KOPT-K1 (cell line): ENCODE results near the gene DOCK9.

Source experiments
- H3K27ac ChIP-seq: fragments of 200-600 bp; sonication (generic); 2 replicates; pipeline ENCODE4 v1.5.1; 2016; ENCODE audit warnings: antibody characterized with exemption, mild to moderate bottlenecking, low read depth, low read length; ENCODE audit not compliant: poor library complexity, severe bottlenecking
- H3K36me3 ChIP-seq: fragments of 200-600 bp; sonication (generic); 2 replicates; pipeline ENCODE4 v1.5.1; 2017; ENCODE audit warnings: antibody characterized with exemption, mild to moderate bottlenecking, low read length, moderate library complexity; ENCODE audit not compliant: insufficient read depth
- H3K9me3 ChIP-seq: fragments of 200-600 bp; sonication (generic); 2 replicates; pipeline ENCODE4 v1.5.1; 2017; ENCODE audit warnings: antibody characterized with exemption, low read length, mild to moderate bottlenecking; ENCODE audit not compliant: insufficient read depth, poor library complexity, severe bottlenecking

The DOCK9 gene

GRCh38 chr13:98988277-98988676 lies 10.4 kb upstream of the DOCK9 start:
- H3K9me3 ChIP-seq, result peaks cover 3% of the 10 kb centered on the region
- H3K27ac ChIP-seq, result no peak overlapping the region
- no peaks in the 10 kb centered on the region for H3K36me3 ChIP-seq

- H3K27ac ChIP-seq, result no peak overlapping the region
- H3K9me3 ChIP-seq, result peaks cover 3% of the 10 kb centered on the region
- no peaks in the 10 kb centered on the region for H3K36me3 ChIP-seq
Measured at GRCh38 chr13:98987275-98987674, 9.4 kb upstream of the DOCK9 start.

GRCh38 chr13:98986226-98986846 lies 8.5 kb upstream of the DOCK9 start:
- Histone ChIP-seq H3K9me3 (peaks cover 3% of the 10 kb centered on the region), H3K27ac (no peak overlapping the region), H3K36me3 (no peaks in the 10 kb centered on the region)

GRCh38 chr13:98985591-98985990 lies 7.7 kb upstream of the DOCK9 start:
- Histone ChIP-seq H3K36me3 (no peaks in the 10 kb centered on the region), H3K9me3 (peaks cover 3% of the 10 kb centered on the region), H3K27ac (no peak overlapping the region)

GRCh38 chr13:98984983-98985382 lies 7.1 kb upstream of the DOCK9 start:
- Histone ChIP-seq H3K36me3 (no peaks in the 10 kb centered on the region), H3K9me3 (peaks cover 2% of the 10 kb centered on the region), H3K27ac (no peak overlapping the region)

- no peaks in the 10 kb centered on the region for H3K9me3 ChIP-seq
- no peaks in the 10 kb centered on the region for H3K36me3 ChIP-seq
- no peak overlapping the region for H3K27ac ChIP-seq
Measured at GRCh38 chr13:98984118-98984517, 6.3 kb upstream of the DOCK9 start.

- no peaks in the 10 kb centered on the region for H3K36me3 ChIP-seq
- no peaks in the 10 kb centered on the region for H3K9me3 ChIP-seq
- no peak overlapping the region for H3K27ac ChIP-seq
Measured at GRCh38 chr13:98983182-98983581, 5.3 kb upstream of the DOCK9 start.

GRCh38 chr13:98981369-98982080 lies 3.7 kb upstream of the DOCK9 start:
- Histone ChIP-seq H3K9me3 (no peaks in the 10 kb centered on the region), H3K36me3 (no peaks in the 10 kb centered on the region), H3K27ac (peak overlapping the region; percentile 5)

GRCh38 chr13:98979012-98979660 lies 1.3 kb upstream of the DOCK9 start:
- Histone ChIP-seq H3K9me3 (no peaks in the 10 kb centered on the region), H3K36me3 (no peaks in the 10 kb centered on the region), H3K27ac (no peak overlapping the region)

GRCh38 chr13:98978280-98978679 lies 416 bp upstream of the DOCK9 start:
- Histone ChIP-seq H3K9me3 (no peaks in the 10 kb centered on the region), H3K27ac (no peak overlapping the region), H3K36me3 (no peaks in the 10 kb centered on the region)

GRCh38 chr13:98976941-98977340 lies 923 bp downstream of the DOCK9 start:
- Histone ChIP-seq H3K9me3 (no peaks in the 10 kb centered on the region), H3K27ac (no peak overlapping the region), H3K36me3 (no peaks in the 10 kb centered on the region)

- Histone ChIP-seq H3K9me3 (no peaks in the 10 kb centered on the region), H3K27ac (peak overlapping the region; percentile 65)
Measured at GRCh38 chr13:98976338-98976737, 1.5 kb downstream of the DOCK9 start.

GRCh38 chr13:98975822-98976261 lies 2.0 kb downstream of the DOCK9 start:
- Histone ChIP-seq H3K9me3 (no peaks in the 10 kb centered on the region), H3K36me3 (no peaks in the 10 kb centered on the region), H3K27ac (peak overlapping the region; percentile 65)

More at GRCh38 chr13:98976338-98976737, 1.5 kb downstream of the DOCK9 start:
- H3K36me3 ChIP-seq, result no peaks in the 10 kb centered on the region

GRCh38 chr13:98974053-98974452 lies 3.8 kb downstream of the DOCK9 start:
- peak overlapping the region; percentile 10 for H3K27ac ChIP-seq
- no peaks in the 10 kb centered on the region for H3K9me3 ChIP-seq
- no peaks in the 10 kb centered on the region for H3K36me3 ChIP-seq

GRCh38 chr13:98972627-98973026 lies 5.2 kb downstream of the DOCK9 start:
- Histone ChIP-seq H3K27ac (no peak overlapping the region), H3K36me3 (no peaks in the 10 kb centered on the region), H3K9me3 (no peaks in the 10 kb centered on the region)
